K562 (cell line): ENCODE data around the gene RTL10. TPM values are rescaled to one million over a fixed set of nuclear protein-coding genes. Genes with fewer than 3 reads are reported as not detected.

Experiments
- ATF7 ChIP-seq: fragments of 450-650 bp; IDR thresholded peaks from 2 replicates; pipeline ENCODE4 v1.7.1; 2014; ENCODE audit warnings: mild to moderate bottlenecking, moderate library complexity
- DPF2 ChIP-seq: fragments of 450-650 bp; IDR thresholded peaks from 2 replicates; pipeline ENCODE4 v1.6.1; 2016
- HLTF ChIP-seq: fragments of 450-650 bp; IDR thresholded peaks from 2 replicates; pipeline ENCODE4 v1.6.1; 2016
- IFI16 ChIP-seq: fragments of 250-450 bp; sonication (Bioruptor Pico); IDR thresholded peaks from 2 replicates; pipeline ENCODE4 v2.1.2; 2022; ENCODE audit warnings: mild to moderate bottlenecking, inconsistent platforms
- KDM5B ChIP-seq: fragments of 200-600 bp; sonication (generic); IDR thresholded peaks from 2 replicates; pipeline ENCODE4 v1.6.1; 2012; ENCODE audit warnings: low read depth, mild to moderate bottlenecking, moderate library complexity, low read length, control low read depth, inconsistent platforms; ENCODE audit not compliant: insufficient replicate concordance
- MYBL2 ChIP-seq, 2 experiments: fragments of 450-650 bp in 1 of 2; sonication (generic) in 1 of 2; formaldehyde crosslinking in 1 of 2; IDR thresholded peaks; 2 replicates each; pipeline versions ENCODE4 v1.6.1 to v1.8.1; 2017 to 2022; ENCODE audit warnings: borderline replicate concordance in 1 of 2, inconsistent platforms in 1 of 2, low read depth in 1 of 2, mild to moderate bottlenecking in 1 of 2, missing genetic modification reagents in 1 of 2, moderate library complexity in 1 of 2
- RBBP5 ChIP-seq: fragments of 200-600 bp; sonication (generic); IDR thresholded peaks from 2 replicates; pipeline ENCODE4 v1.6.1; 2012; ENCODE audit warnings: borderline replicate concordance, mild to moderate bottlenecking, low read length, control low read depth, inconsistent platforms; ENCODE audit not compliant: insufficient read depth, poor library complexity, severe bottlenecking
- TAF7 ChIP-seq: fragments of 450-650 bp; IDR thresholded peaks from 2 replicates; pipeline ENCODE4 v1.6.1; 2016; ENCODE audit warnings: missing genetic modification characterization, missing compliant biosample characterization
- polyA plus RNA-seq, 8 experiments: library from polyadenylated mRNA; depleted of rRNA in 4 of 8; stranded (reverse) in 5 of 8; unstranded in 3 of 8; fragments of >200 nt; fragmentation: Nextera tagmentation in 2 of 8; fragmentation: Illumina TruSeq in 1 of 8; extraction: Ambion mirVana in 2 of 8; extraction: Trizol in 1 of 8; gene quantifications; 2 replicates each; pipeline versions ENCODE4 v1.2.1 to v1.2.3, GENCODE V29; 2011 to 2014; ENCODE audit warnings: inconsistent platforms in 1 of 8, missing spikeins in 1 of 8
- total RNA-seq, 7 experiments: library from RNA; depleted of rRNA in 6 of 7; stranded (reverse); fragments of >200 nt in 6 of 7; fragmentation: Illumina TruSeq in 2 of 7; extraction: Trizol in 2 of 7; gene quantifications; 2 replicates each; pipeline versions ENCODE4 v1.2.1 to v1.2.3, GENCODE V29; 2011 to 2021; ENCODE audit warnings: low replicate concordance in 1 of 7
- TF ChIP-seq, protein P1 (sequence below): fragments of 250-450 bp; sonication (Bioruptor Pico); IDR thresholded peaks from 2 replicates; pipeline ENCODE4 v1.5.0; 2020; ENCODE audit warnings: mild to moderate bottlenecking
- TF ChIP-seq, protein P2 (sequence below): fragments of 250-450 bp; sonication (Bioruptor Pico); IDR thresholded peaks from 2 replicates; pipeline ENCODE4 v1.5.1; 2021; ENCODE audit warnings: mild to moderate bottlenecking
- TF ChIP-seq, protein P3 (sequence below), 3 experiments: IDR thresholded peaks in 2 of 3; conservative IDR thresholded peaks in 1 of 3; 2 replicates each; pipeline ENCODE4 v1.5.1; 2011 to 2012; ENCODE audit warnings: low read length in 3 of 3, mild to moderate bottlenecking in 3 of 3, control low read depth in 2 of 3, improper control_type of control experiment in 1 of 3, inconsistent platforms in 1 of 3, low read depth in 1 of 3, mixed read lengths in 1 of 3, moderate library complexity in 1 of 3; ENCODE audit not compliant: insufficient read depth in 2 of 3
- TF ChIP-seq, protein P4 (sequence below): sonication (generic); formaldehyde crosslinking; IDR thresholded peaks from 2 replicates; pipeline ENCODE4 v1.8.0; 2022; ENCODE audit warnings: mild to moderate bottlenecking, missing genetic modification reagents

The RTL10 gene
- total and polyA plus RNA-seq, 9 of the 15 experiments (the other 6 are each of a cell fraction or from before 2014, with no cell fraction given) = 19.8 to 75.5 (median 32.5) TPM

DNA sequence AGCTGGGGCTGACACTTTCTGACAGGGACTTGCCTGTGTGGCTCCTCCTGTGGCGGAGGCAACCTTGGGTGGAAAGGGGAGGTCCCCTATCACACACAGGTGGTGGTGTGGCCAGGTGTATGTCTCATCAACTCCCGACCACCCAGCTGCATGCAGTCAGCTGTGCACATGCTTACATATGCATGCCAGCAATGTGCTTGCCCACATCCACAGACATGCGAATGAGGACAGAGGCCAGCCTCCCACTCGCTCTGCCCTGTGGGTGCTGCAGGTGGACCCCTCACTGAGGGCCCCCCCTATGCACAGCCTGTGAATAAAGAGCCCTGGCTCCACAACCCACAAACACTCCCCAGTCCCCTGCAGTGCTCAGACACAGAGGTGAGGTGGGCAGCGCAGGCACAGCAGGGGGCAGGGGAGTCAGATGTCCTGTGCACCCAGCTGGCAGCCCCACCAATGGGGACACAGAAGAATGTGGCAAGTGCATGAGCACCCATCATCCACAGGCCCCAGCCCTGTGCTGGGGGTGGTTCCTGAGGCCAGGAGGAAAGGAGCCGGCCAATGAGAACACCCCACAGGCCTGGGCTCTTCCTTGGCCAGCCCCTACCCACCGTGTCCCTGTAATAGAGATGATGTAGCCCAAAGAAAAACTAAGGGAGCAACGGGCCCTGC, 9.5 kb downstream of the RTL10 start (continued):
- TF ChIP-seq, protein P1, sequence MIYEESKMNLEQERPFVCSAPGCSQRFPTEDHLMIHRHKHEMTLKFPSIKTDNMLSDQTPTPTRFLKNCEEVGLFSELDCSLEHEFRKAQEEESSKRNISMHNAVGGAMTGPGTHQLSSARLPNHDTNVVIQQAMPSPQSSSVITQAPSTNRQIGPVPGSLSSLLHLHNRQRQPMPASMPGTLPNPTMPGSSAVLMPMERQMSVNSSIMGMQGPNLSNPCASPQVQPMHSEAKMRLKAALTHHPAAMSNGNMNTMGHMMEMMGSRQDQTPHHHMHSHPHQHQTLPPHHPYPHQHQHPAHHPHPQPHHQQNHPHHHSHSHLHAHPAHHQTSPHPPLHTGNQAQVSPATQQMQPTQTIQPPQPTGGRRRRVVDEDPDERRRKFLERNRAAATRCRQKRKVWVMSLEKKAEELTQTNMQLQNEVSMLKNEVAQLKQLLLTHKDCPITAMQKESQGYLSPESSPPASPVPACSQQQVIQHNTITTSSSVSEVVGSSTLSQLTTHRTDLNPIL (CRISPR knock-in tag) = no peak
- peak; percentile 3 for TF ChIP-seq KDM5B
- no peak for TF ChIP-seq MYBL2 (IDR thresholded peaks at IDR 0.05; ENCODE audit: low read depth)
- no peak for TF ChIP-seq MYBL2 (CRISPR knock-in tag; IDR thresholded peaks at IDR 0.05; ENCODE audit: borderline replicate concordance)
- TF ChIP-seq, protein P2, sequence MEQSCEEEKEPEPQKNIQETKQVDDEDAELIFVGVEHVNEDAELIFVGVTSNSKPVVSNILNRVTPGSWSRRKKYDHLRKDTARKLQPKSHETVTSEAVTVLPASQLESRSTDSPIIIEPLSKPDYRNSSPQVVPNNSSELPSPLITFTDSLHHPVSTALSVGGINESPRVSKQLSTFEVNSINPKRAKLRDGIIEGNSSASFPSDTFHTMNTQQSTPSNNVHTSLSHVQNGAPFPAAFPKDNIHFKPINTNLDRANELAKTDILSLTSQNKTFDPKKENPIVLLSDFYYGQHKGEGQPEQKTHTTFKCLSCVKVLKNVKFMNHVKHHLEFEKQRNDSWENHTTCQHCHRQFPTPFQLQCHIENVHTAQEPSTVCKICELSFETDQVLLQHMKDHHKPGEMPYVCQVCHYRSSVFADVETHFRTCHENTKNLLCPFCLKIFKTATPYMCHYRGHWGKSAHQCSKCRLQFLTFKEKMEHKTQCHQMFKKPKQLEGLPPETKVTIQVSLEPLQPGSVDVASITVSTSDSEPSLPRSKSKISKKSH (CRISPR knock-in tag) = peak; percentile 13; the same call in 1 of the 2 replicates
- TF ChIP-seq TAF7 (tag) = no peak
- TF ChIP-seq RBBP5 = peak; percentile 9
- no peak for TF ChIP-seq ATF7
- TF ChIP-seq DPF2 = no peak
- TF ChIP-seq, protein P3, sequence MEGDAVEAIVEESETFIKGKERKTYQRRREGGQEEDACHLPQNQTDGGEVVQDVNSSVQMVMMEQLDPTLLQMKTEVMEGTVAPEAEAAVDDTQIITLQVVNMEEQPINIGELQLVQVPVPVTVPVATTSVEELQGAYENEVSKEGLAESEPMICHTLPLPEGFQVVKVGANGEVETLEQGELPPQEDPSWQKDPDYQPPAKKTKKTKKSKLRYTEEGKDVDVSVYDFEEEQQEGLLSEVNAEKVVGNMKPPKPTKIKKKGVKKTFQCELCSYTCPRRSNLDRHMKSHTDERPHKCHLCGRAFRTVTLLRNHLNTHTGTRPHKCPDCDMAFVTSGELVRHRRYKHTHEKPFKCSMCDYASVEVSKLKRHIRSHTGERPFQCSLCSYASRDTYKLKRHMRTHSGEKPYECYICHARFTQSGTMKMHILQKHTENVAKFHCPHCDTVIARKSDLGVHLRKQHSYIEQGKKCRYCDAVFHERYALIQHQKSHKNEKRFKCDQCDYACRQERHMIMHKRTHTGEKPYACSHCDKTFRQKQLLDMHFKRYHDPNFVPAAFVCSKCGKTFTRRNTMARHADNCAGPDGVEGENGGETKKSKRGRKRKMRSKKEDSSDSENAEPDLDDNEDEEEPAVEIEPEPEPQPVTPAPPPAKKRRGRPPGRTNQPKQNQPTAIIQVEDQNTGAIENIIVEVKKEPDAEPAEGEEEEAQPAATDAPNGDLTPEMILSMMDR (IDR thresholded peaks at IDR 0.05 in 2 of 3, conservative IDR thresholded peaks at IDR 0.05 in 1 of 3; ENCODE audit: insufficient read depth in 2 of 3, low read depth in 1 of 3, low read length in 3 of 3) = 0 out of 6 replicates have a peak, but pooled peaks of 1 of the 3 experiments have one; percentile 0
- TF ChIP-seq IFI16 (CRISPR knock-in tag) = no peak
- TF ChIP-seq HLTF = no peak
- TF ChIP-seq, protein P4, sequence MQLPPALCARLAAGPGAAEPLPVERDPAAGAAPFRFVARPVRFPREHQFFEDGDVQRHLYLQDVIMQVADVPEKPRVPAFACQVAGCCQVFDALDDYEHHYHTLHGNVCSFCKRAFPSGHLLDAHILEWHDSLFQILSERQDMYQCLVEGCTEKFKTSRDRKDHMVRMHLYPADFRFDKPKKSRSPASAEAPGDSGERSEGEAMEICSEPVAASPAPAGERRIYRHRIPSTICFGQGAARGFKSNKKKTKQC (CRISPR knock-in tag) = no peak
